Measurements from ENCODE around the gene DMRTA1.

DNA sequence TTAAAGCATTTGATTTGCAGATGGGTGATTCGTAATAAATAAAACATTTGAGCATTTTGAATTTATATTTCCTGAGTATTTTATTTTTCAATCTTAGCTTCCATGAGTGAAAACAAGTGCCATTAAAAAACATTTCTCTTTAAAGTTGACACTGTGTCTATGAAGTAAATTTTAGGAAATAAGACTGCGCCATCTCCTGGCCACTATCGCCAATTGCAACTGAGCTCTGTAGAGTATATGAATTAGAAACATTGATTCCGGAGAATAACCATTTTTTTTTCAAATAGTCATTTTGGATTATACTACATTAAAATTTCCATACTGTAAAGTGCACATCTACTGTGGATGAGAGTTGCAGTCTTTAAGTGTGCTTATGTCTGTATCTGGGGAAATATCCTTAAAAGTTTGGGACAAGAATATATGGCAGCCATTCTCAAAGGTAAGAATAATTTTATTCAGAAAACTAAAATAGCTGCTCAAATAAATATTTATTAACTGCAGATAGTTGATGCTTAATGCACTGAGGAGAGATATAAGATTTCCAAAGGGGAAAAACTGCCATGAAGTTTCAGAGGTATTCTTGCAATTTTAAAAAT is 5.9 kb downstream of the DMRTA1 start:
- TF ChIP-seq CTBP1 (IDR thresholded peaks at IDR 0.05; ENCODE audit: borderline replicate concordance) = no peak
- no peak for TF ChIP-seq FOXM1 (IDR thresholded peaks at IDR 0.05; ENCODE audit: borderline replicate concordance)
- no peak for TF ChIP-seq SP1 (IDR thresholded peaks at IDR 0.05)
